Natural killer cell (primary cell): ENCODE measurements around the gene EHMT1. TPM values are rescaled to one million over a fixed set of nuclear protein-coding genes. Genes with fewer than 3 reads are reported as not detected.

ENCODE experiments used
- ATAC-seq, 3 donors: fragments of 150-1000 bp in 2 of 3; fragments of 200-7000 bp in 1 of 3; cut with Tn5 transposase; 1 replicate in 1 of 3; 2 replicates in 2 of 3; pipeline ENCODE4 v1.10.0; 2021; ENCODE audit warnings: mild to moderate bottlenecking in 2 of 3, moderate library complexity in 2 of 3
- DNase-seq, 2 donors: peaks; one replicate each; pipeline versions ENCODE4 v3.0.0 to v3.0.0-alpha.2; 2013 to 2021; ENCODE audit warnings: mixed read lengths in 1 of 2
- H3K27ac ChIP-seq: one replicate; pipeline ENCODE4 v1.5.1; 2013; ENCODE audit warnings: mild to moderate bottlenecking, low read length
- H3K27me3 ChIP-seq: one replicate; pipeline ENCODE4 v1.6.1; 2013; ENCODE audit warnings: low read length; ENCODE audit not compliant: control insufficient read depth, insufficient read depth
- H3K36me3 ChIP-seq: one replicate; pipeline ENCODE4 v1.6.1; 2013; ENCODE audit warnings: low read length; ENCODE audit not compliant: control insufficient read depth, insufficient read depth
- H3K4me1 ChIP-seq: one replicate; pipeline ENCODE4 v1.6.1; 2013; ENCODE audit warnings: low read length; ENCODE audit not compliant: control insufficient read depth, insufficient read depth
- H3K4me3 ChIP-seq: one replicate; pipeline ENCODE4 v1.5.1; 2013; ENCODE audit warnings: low read length
- H3K9me3 ChIP-seq: one replicate; pipeline ENCODE4 v1.6.1; 2013; ENCODE audit warnings: low read length; ENCODE audit not compliant: control insufficient read depth, insufficient read depth
- H3K27ac Mint-ChIP-seq, 2 donors: one replicate each; pipeline ENCODE4 v1.8.0; 2022; ENCODE audit warnings: mild to moderate bottlenecking in 2 of 2, mixed read lengths in 2 of 2, moderate library complexity in 1 of 2
- H3K27me3 Mint-ChIP-seq, 2 donors: one replicate each; pipeline ENCODE4 v1.8.0; 2022; ENCODE audit warnings: low read depth in 2 of 2, mixed read lengths in 2 of 2
- H3K36me3 Mint-ChIP-seq: one replicate; pipeline ENCODE4 v1.8.0; 2022; ENCODE audit warnings: mixed read lengths
- H3K4me1 Mint-ChIP-seq, 2 donors: one replicate each; pipeline ENCODE4 v1.8.0; 2022; ENCODE audit warnings: mixed read lengths in 2 of 2
- H3K4me3 Mint-ChIP-seq: one replicate; pipeline ENCODE4 v1.8.0; 2022; ENCODE audit warnings: mild to moderate bottlenecking, moderate library complexity, mixed read lengths
- H3K9me3 Mint-ChIP-seq, 2 donors: one replicate each; pipeline ENCODE4 v1.8.0; 2022; ENCODE audit warnings: mixed read lengths in 2 of 2
- CTCF ChIP-seq: fragments of 200-600 bp; IDR thresholded peaks from one replicate; pipeline ENCODE4 v1.8.0; 2022; ENCODE audit warnings: antibody characterized with exemption
- WGBS: methylation state at CpG from one replicate; pipeline ENCODE4 v1.1.7; 2013; ENCODE audit warnings: missing lambda C conversion rate; ENCODE audit not compliant: insufficient coverage; 5-methylcytosine and 5-hydroxymethylcytosine counted together
- intact Hi-C: fragments of 100-400 bp; cut with micrococcal nuclease; formaldehyde crosslinking; loops from one replicate; pipeline ENCODE4 v1.14.2; 2022
- total RNA-seq, 4 donors: library from RNA; stranded (reverse); fragments of 120-200 nt in 1 of 4; gene quantifications; one replicate each; pipeline versions ENCODE4 v1.2.3 to v1.2.4, GENCODE V29; 2013 to 2022

Gene EHMT1
- total RNA-seq, 3 donors from 2014 or later (not counting 1 experiment from before 2014, with no cell fraction given): 173 to 200 (median 176) TPM

- peaks cover 60% of the 10 kb centered on the region for H3K36me3 ChIP-seq
- H3K27ac ChIP-seq: peak overlapping the region; percentile 56
- H3K9me3 ChIP-seq: no peaks in the 10 kb centered on the region
- H3K27me3 ChIP-seq: no peaks in the 10 kb centered on the region
- peaks cover 40% of the 10 kb centered on the region for H3K4me1 ChIP-seq
- Mint-ChIP-seq H3K27ac (peak overlapping the region in 1 of 2 donors; percentile 29), H3K27me3 (no peaks in the 10 kb centered on the region), H3K4me3 (no peak overlapping the region), H3K36me3 (peaks cover 17% of the 10 kb centered on the region), H3K4me1 (peaks cover 43 to 51% of the 10 kb centered on the region in 2 donors), H3K9me3 (peaks cover 0 to under 1% of the 10 kb centered on the region in 2 donors)
- TF ChIP-seq CTCF: no peak
- DNase-seq (no peak), ATAC-seq (no peak)
- intact Hi-C loops: no loop called here
- 90% methylated on average over 12 of the region's 12 CpGs for whole genome bisulfite sequencing
- no peak overlapping the region for H3K4me3 ChIP-seq
Measured at GRCh38 chr9:137760426-137760825, 141.6 kb downstream of the EHMT1 start.

GRCh38 chr9:137761032-137761431 lies 142.2 kb downstream of the EHMT1 start:
- peaks cover 55% of the 10 kb centered on the region for H3K36me3 ChIP-seq
- ATAC-seq (no peak), DNase-seq (peak in 1 of 2 donors; percentile 64)
- no peaks in the 10 kb centered on the region for H3K27me3 Mint-ChIP-seq
- intact Hi-C loops: no loop called here
- H3K27me3 ChIP-seq: no peaks in the 10 kb centered on the region
- no peaks in the 10 kb centered on the region for H3K9me3 ChIP-seq
- peaks cover 13% of the 10 kb centered on the region for H3K36me3 Mint-ChIP-seq
- WGBS: 59% methylated on average over 7 of the region's 7 CpGs
- no peaks in the 10 kb centered on the region for H3K9me3 Mint-ChIP-seq
- peak overlapping the region in 1 of 2 donors; percentile 29 for H3K27ac Mint-ChIP-seq
- H3K4me1 ChIP-seq: peaks cover 40% of the 10 kb centered on the region
- H3K4me3 ChIP-seq: no peak overlapping the region
- H3K4me3 Mint-ChIP-seq: no peak overlapping the region
- peaks cover 47 to 48% of the 10 kb centered on the region in 2 donors for H3K4me1 Mint-ChIP-seq
- H3K27ac ChIP-seq: peak overlapping the region; percentile 56
- TF ChIP-seq CTCF: no peak

DNA sequence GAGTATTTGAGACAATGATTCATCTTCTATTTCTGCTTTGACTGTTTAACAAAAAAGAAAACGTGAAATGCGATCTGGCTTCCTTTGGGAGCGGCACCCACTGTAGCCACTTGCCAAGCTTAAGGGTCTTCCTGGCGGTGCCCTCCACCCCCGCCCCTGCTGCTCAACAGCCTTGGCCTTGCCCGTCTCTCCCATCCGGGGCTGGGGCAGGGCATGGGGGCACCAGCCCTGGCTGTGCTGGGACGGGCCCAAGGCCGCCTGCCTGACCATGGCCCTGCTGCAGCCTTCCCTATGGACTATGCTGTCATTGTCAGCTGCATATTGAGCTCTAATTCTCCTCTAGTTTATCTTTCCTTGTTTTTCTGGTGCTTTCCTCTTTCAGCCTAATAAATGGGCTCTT lies 143.0 kb downstream of the EHMT1 start:
- intact Hi-C loops: no loop called here
- no peak for TF ChIP-seq CTCF

More for the DNA sequence above, 143.0 kb downstream of the EHMT1 start:
- peaks cover 56% of the 10 kb centered on the region for H3K36me3 ChIP-seq
- no peaks in the 10 kb centered on the region for H3K27me3 ChIP-seq
- H3K4me3 ChIP-seq: no peak overlapping the region
- 89% methylated on average over 9 of the region's 9 CpGs for WGBS
- peaks cover 39% of the 10 kb centered on the region for H3K4me1 ChIP-seq
- H3K4me3 Mint-ChIP-seq: no peak overlapping the region
- peak overlapping the region in 1 of 2 donors; percentile 54 for H3K27ac Mint-ChIP-seq
- peaks cover 39 to 40% of the 10 kb centered on the region in 2 donors for H3K4me1 Mint-ChIP-seq
- ATAC-seq (no peak), DNase-seq (no peak)
- H3K9me3 ChIP-seq: no peaks in the 10 kb centered on the region
- peaks cover 13% of the 10 kb centered on the region for H3K36me3 Mint-ChIP-seq
- no peaks in the 10 kb centered on the region for H3K27me3 Mint-ChIP-seq
- no peaks in the 10 kb centered on the region for H3K9me3 Mint-ChIP-seq
- peak overlapping the region; percentile 65 for H3K27ac ChIP-seq
